OCI-LY1 (cell line): ENCODE results near the gene AOAH.

ENCODE experiments used
- H2AFZ ChIP-seq: fragments of 200-600 bp; sonication (generic), shearing (Covaris generic); 2 replicates; pipeline ENCODE4 v1.6.0; 2014; ENCODE audit warnings: antibody characterized with exemption, mild to moderate bottlenecking, low read length
- H3F3A ChIP-seq: fragments of 200-600 bp; sonication (generic), shearing (Covaris generic); 2 replicates; pipeline ENCODE4 v1.6.0; 2014; ENCODE audit warnings: mild to moderate bottlenecking, antibody characterized with exemption, low read length, moderate library complexity; ENCODE audit not compliant: insufficient read depth
- H3K27ac ChIP-seq: fragments of 200-600 bp; sonication (generic); 2 replicates; pipeline ENCODE4 v1.5.1; 2014; ENCODE audit warnings: low read length, mixed run types, mild to moderate bottlenecking, low read depth; ENCODE audit not compliant: poor library complexity, severe bottlenecking
- H3K27me3 ChIP-seq: fragments of 200-600 bp; sonication (generic); 2 replicates; pipeline ENCODE4 v1.6.0; 2014; ENCODE audit warnings: antibody characterized with exemption, mild to moderate bottlenecking, low read length, moderate library complexity; ENCODE audit not compliant: insufficient read depth
- H3K36me3 ChIP-seq: fragments of 200-600 bp; sonication (generic); 2 replicates; pipeline ENCODE4 v1.6.1; 2014; ENCODE audit warnings: mild to moderate bottlenecking, antibody characterized with exemption, low read length, moderate library complexity, mixed read lengths; ENCODE audit not compliant: insufficient read depth
- H3K4me1 ChIP-seq: fragments of 200-600 bp; sonication (generic); 2 replicates; pipeline ENCODE4 v1.5.1; 2014; ENCODE audit warnings: mild to moderate bottlenecking, low read length, moderate library complexity; ENCODE audit not compliant: insufficient read depth, severe bottlenecking
- H3K4me2 ChIP-seq: fragments of 200-600 bp; sonication (generic), shearing (Covaris generic); 2 replicates; pipeline ENCODE4 v1.6.1; 2014; ENCODE audit warnings: low read length
- H3K4me3 ChIP-seq: fragments of 200-600 bp; sonication (generic); 2 replicates; pipeline ENCODE4 v1.5.1; 2014; ENCODE audit warnings: low read length, low read depth, mild to moderate bottlenecking, mixed read lengths; ENCODE audit not compliant: poor library complexity, severe bottlenecking
- H3K79me2 ChIP-seq: fragments of 200-600 bp; shearing (Covaris generic); 2 replicates; pipeline ENCODE4 v1.6.1; 2016; ENCODE audit warnings: mixed run types, low read length, mixed read lengths; ENCODE audit not compliant: insufficient read depth
- H3K9ac ChIP-seq: fragments of 200-600 bp; sonication (generic), shearing (Covaris generic); 2 replicates; pipeline ENCODE4 v1.6.1; 2014; ENCODE audit warnings: mild to moderate bottlenecking, low read length, mixed read lengths
- H3K9me2 ChIP-seq: fragments of 200-600 bp; sonication (generic), shearing (Covaris generic); 2 replicates; pipeline ENCODE4 v1.6.1; 2014; ENCODE audit warnings: low read depth, mild to moderate bottlenecking, low read length, mixed read lengths
- H3K9me3 ChIP-seq: fragments of 200-600 bp; shearing (Covaris generic); 2 replicates; pipeline ENCODE4 v1.6.1; 2014; ENCODE audit warnings: low read length, mixed read lengths
- H4K20me1 ChIP-seq: fragments of 200-600 bp; sonication (generic), shearing (Covaris generic); 2 replicates; pipeline ENCODE4 v1.6.0; 2016; ENCODE audit warnings: mild to moderate bottlenecking, low read length; ENCODE audit not compliant: insufficient read depth
- EZH2 ChIP-seq: fragments of 200-600 bp; sonication (generic), shearing (Covaris generic); IDR thresholded peaks from 2 replicates; pipeline ENCODE4 v1.8.0; 2017; ENCODE audit warnings: borderline replicate concordance, mixed run types, mild to moderate bottlenecking, antibody characterized with exemption, low read length, moderate library complexity, mixed read lengths
- TF ChIP-seq, protein P1 (sequence below): fragments of 200-600 bp; sonication (generic), shearing (Covaris generic); IDR thresholded peaks from 2 replicates; pipeline ENCODE4 v1.5.1; 2017; ENCODE audit warnings: mild to moderate bottlenecking, antibody characterized with exemption, low read length, moderate library complexity, mixed read lengths

AOAH gene

DNA sequence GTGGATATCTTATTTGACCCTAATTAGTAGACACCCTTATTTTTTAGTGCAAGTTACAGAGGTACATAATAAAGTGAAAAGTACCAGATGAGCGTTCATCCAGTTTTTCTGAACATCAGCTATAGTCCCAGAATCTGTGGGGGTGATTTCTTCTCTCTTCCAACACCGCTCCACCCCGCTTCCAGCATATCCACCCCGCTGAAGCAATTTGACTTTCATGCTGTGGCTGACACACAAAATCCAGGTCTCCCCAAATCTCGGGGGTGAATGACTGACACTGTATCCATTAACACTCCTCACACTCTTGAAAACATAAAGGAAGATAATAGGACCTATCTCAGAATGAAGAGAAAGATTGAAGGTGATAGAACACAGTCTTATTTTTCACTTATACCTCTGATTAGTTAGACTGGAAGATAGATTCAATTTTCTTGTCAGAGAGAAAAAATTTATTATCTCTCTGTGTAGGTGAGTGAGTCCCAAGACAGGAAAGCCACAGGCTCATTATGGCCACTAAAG, 191.3 kb downstream of the AOAH start:
- Histone ChIP-seq H3K4me3 (no peak overlapping the region), H3K4me2 (no peak overlapping the region), H2AFZ (no peak overlapping the region), H3F3A (no peaks in the 10 kb centered on the region), H3K9ac (no peak overlapping the region), H4K20me1 (no peaks in the 10 kb centered on the region), H3K4me1 (no peaks in the 10 kb centered on the region), H3K9me3 (no peaks in the 10 kb centered on the region), H3K9me2 (no peaks in the 10 kb centered on the region), H3K27me3 (no peaks in the 10 kb centered on the region), H3K36me3 (no peaks in the 10 kb centered on the region), H3K27ac (no peak overlapping the region), H3K79me2 (no peaks in the 10 kb centered on the region)
- no peak for TF ChIP-seq EZH2
- TF ChIP-seq, protein P1, sequence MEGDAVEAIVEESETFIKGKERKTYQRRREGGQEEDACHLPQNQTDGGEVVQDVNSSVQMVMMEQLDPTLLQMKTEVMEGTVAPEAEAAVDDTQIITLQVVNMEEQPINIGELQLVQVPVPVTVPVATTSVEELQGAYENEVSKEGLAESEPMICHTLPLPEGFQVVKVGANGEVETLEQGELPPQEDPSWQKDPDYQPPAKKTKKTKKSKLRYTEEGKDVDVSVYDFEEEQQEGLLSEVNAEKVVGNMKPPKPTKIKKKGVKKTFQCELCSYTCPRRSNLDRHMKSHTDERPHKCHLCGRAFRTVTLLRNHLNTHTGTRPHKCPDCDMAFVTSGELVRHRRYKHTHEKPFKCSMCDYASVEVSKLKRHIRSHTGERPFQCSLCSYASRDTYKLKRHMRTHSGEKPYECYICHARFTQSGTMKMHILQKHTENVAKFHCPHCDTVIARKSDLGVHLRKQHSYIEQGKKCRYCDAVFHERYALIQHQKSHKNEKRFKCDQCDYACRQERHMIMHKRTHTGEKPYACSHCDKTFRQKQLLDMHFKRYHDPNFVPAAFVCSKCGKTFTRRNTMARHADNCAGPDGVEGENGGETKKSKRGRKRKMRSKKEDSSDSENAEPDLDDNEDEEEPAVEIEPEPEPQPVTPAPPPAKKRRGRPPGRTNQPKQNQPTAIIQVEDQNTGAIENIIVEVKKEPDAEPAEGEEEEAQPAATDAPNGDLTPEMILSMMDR, result no peak

DNA sequence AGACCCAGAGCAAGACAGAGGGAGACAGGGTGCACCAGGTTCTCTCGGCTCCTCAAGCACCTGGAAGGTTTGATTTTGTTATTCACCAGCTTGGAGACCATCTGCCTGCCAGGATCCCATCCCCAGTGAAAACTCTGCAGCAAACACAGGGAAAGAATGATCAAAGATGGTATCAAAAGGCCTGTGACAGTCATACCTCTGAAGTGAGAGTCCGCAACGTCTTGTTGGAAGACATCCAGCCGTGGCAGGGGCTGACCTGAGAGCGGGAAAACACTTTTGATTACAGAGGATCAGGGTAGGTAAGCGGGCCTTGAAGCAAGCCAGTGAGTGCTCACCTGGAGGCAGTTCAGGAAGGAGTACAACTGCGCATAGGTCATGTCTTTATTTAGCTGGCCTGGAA, 192.3 kb downstream of the AOAH start:
- no peak overlapping the region for H3K9ac ChIP-seq
- H3K36me3 ChIP-seq, result no peaks in the 10 kb centered on the region
- H3K9me2 ChIP-seq, result no peaks in the 10 kb centered on the region
- no peaks in the 10 kb centered on the region for H3F3A ChIP-seq
- H4K20me1 ChIP-seq, result no peaks in the 10 kb centered on the region
- H3K9me3 ChIP-seq, result no peaks in the 10 kb centered on the region
- H3K4me2 ChIP-seq, result no peak overlapping the region
- TF ChIP-seq, protein P1, result no peak
- no peak for TF ChIP-seq EZH2
- no peaks in the 10 kb centered on the region for H3K27me3 ChIP-seq
- no peaks in the 10 kb centered on the region for H3K79me2 ChIP-seq
- no peak overlapping the region for H3K4me3 ChIP-seq
- H3K27ac ChIP-seq, result no peak overlapping the region
- no peak overlapping the region for H2AFZ ChIP-seq
- no peaks in the 10 kb centered on the region for H3K4me1 ChIP-seq

GRCh38 chr7:36530456-36530855, 193.8 kb downstream of the AOAH start:
- Histone ChIP-seq H3K27me3 (no peaks in the 10 kb centered on the region), H3K79me2 (no peaks in the 10 kb centered on the region), H3K4me2 (no peak overlapping the region), H3K9ac (no peak overlapping the region), H3K4me1 (no peaks in the 10 kb centered on the region), H3F3A (no peaks in the 10 kb centered on the region), H2AFZ (no peak overlapping the region), H4K20me1 (no peaks in the 10 kb centered on the region), H3K4me3 (no peak overlapping the region), H3K9me3 (no peaks in the 10 kb centered on the region), H3K36me3 (no peaks in the 10 kb centered on the region), H3K9me2 (no peaks in the 10 kb centered on the region), H3K27ac (no peak overlapping the region)
- TF ChIP-seq, protein P1, result no peak
- TF ChIP-seq EZH2, result no peak
